K562 (cell line): Measurements from ENCODE around the gene POR. TPM values are rescaled to one million over a fixed set of nuclear protein-coding genes. Genes with fewer than 3 reads are reported as not detected.
A peak's percentile ranks its signal among the peaks of the same experiment; 100 is the strongest.

Experiments
- ARID1B ChIP-seq: fragments of 450-650 bp; IDR thresholded peaks from 2 replicates; pipeline ENCODE4 v1.6.1; 2016; ENCODE audit warnings: antibody characterized with exemption, mild to moderate bottlenecking, inconsistent platforms
- CBX2 ChIP-seq: fragments of 200-600 bp; sonication (generic); IDR thresholded peaks from one replicate; pipeline ENCODE4 v1.6.1; 2012; ENCODE audit warnings: mild to moderate bottlenecking, low read length, inconsistent platforms; ENCODE audit not compliant: insufficient read depth, poor library complexity, severe bottlenecking
- FOXP1 ChIP-seq: sonication (generic); formaldehyde crosslinking; IDR thresholded peaks from 2 replicates; pipeline ENCODE4 v1.8.0; 2022; ENCODE audit warnings: mild to moderate bottlenecking, missing genetic modification reagents
- KLF13 ChIP-seq: fragments of 450-650 bp; IDR thresholded peaks from 2 replicates; pipeline ENCODE4 v1.6.1; 2016; ENCODE audit warnings: missing genetic modification characterization, low read depth, mild to moderate bottlenecking, missing compliant biosample characterization, moderate library complexity, borderline replicate concordance
- L3MBTL2 ChIP-seq: fragments of 450-650 bp; IDR thresholded peaks from 2 replicates; pipeline ENCODE4 v1.6.1; 2016; ENCODE audit warnings: mild to moderate bottlenecking, moderate library complexity
- RCOR1 ChIP-seq, 2 experiments: IDR thresholded peaks; 2 replicates each; pipeline ENCODE4 v1.6.1; 2012; ENCODE audit warnings: low read depth in 2 of 2, low read length in 2 of 2, borderline replicate concordance in 1 of 2, improper control_type of control experiment in 1 of 2
- SAFB ChIP-seq: fragments of 200-400 bp; formaldehyde crosslinking; IDR thresholded peaks from 2 replicates; pipeline ENCODE4 v1.6.1; 2017; ENCODE audit warnings: low read depth, low read length, borderline replicate concordance
- SIN3B ChIP-seq: fragments of 450-650 bp; IDR thresholded peaks from 2 replicates; pipeline ENCODE4 v1.6.1; 2017; ENCODE audit warnings: low read depth, mild to moderate bottlenecking, moderate library complexity
- STAT5B ChIP-seq: fragments of 250-450 bp; sonication (Bioruptor Pico); IDR thresholded peaks from 2 replicates; pipeline ENCODE4 v1.8.0; 2021; ENCODE audit warnings: mild to moderate bottlenecking, inconsistent platforms
- THRAP3 ChIP-seq: fragments of 450-650 bp; IDR thresholded peaks from 2 replicates; pipeline ENCODE4 v1.6.1; 2016; ENCODE audit warnings: mild to moderate bottlenecking, inconsistent platforms, borderline replicate concordance
- ZNF830 ChIP-seq: fragments of 250-450 bp; sonication (Bioruptor Pico); IDR thresholded peaks from 2 replicates; pipeline ENCODE4 v1.5.0; 2021; ENCODE audit warnings: mild to moderate bottlenecking
- polyA plus RNA-seq, 8 experiments: library from polyadenylated mRNA; depleted of rRNA in 4 of 8; stranded (reverse) in 5 of 8; unstranded in 3 of 8; fragments of >200 nt; fragmentation: Nextera tagmentation in 2 of 8; fragmentation: Illumina TruSeq in 1 of 8; extraction: Ambion mirVana in 2 of 8; extraction: Trizol in 1 of 8; gene quantifications; 2 replicates each; pipeline versions ENCODE4 v1.2.1 to v1.2.3, GENCODE V29; 2011 to 2014; ENCODE audit warnings: inconsistent platforms in 1 of 8, missing spikeins in 1 of 8
- total RNA-seq, 7 experiments: library from RNA; depleted of rRNA in 6 of 7; stranded (reverse); fragments of >200 nt in 6 of 7; fragmentation: Illumina TruSeq in 2 of 7; extraction: Trizol in 2 of 7; gene quantifications; 2 replicates each; pipeline versions ENCODE4 v1.2.1 to v1.2.3, GENCODE V29; 2011 to 2021; ENCODE audit warnings: low replicate concordance in 1 of 7
- TF ChIP-seq, protein P1 (sequence below): fragments of 250-450 bp; sonication (Bioruptor Pico); IDR thresholded peaks from 2 replicates; pipeline ENCODE4 v1.8.0; 2022; ENCODE audit warnings: moderate library complexity, mild to moderate bottlenecking, inconsistent platforms
- TF ChIP-seq, protein P2 (sequence below): fragments of 200-600 bp; sonication (generic); IDR thresholded peaks from one replicate; pipeline ENCODE4 v1.6.1; 2012; ENCODE audit warnings: mild to moderate bottlenecking, low read depth, low read length, inconsistent platforms
- TF ChIP-seq, protein P3 (sequence below): fragments of 250-450 bp; sonication (Bioruptor Pico); IDR thresholded peaks from 2 replicates; pipeline ENCODE4 v1.9.0; 2021; ENCODE audit warnings: mild to moderate bottlenecking

Gene POR
- total and polyA plus RNA-seq, 9 of the 15 experiments (the other 6 are each of a cell fraction or from before 2014, with no cell fraction given), result 4.7 to 142 (median 40.8) TPM

DNA sequence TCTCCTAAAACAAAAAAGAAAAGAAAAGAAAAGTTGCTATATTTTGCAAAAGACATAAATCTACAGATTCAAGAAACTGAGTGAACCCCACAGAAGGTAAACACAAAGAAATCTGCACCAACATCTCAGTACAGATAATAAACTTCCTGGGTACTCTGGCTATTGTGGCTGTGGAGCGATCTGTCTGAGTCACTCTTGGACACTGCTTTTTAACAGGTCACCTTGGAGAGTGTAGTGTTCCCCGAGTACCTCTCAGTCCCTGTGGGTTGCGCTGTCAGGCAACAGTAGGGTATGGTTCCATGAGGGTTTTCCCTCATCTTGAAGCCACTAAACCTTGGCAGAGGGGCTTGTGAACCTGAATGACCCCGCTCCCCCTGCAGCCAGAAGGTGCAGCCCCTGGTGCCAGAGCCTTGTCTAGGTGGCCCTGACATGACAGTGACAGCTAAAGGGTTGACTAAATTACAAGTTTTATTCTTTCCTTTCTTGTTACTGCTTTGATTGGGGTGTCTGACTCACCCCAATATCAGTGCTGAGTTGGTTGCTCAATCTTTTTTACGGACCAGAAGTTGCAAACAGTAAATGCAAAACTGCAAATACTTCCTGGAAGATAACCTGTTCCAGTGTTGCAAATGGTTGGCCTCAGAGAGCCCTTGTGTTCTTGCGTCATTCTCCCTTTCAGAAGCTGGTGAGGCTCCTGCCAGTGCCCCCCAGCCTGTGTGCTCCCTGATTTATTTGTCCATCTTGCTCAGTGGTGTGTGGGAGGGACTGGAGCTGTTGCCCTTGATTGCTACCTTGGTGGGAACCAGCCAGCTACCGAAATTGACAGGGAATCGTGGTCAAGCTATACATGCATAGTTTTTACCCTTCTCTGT lies 30.6 kb downstream of the POR start (continued):
- TF ChIP-seq FOXP1 (CRISPR knock-in tag), result no peak
- TF ChIP-seq THRAP3, result no peak
- peak; percentile 68 for TF ChIP-seq ARID1B
- TF ChIP-seq RCOR1 (IDR thresholded peaks at IDR 0.05; ENCODE audit: borderline replicate concordance in 1 of 2, low read depth in 2 of 2, low read length in 2 of 2), result peak in 1 of 2 experiments; percentile 89; a peak in 2 of 4 replicates
- peak; percentile 63; the same call in 1 of the 2 replicates for TF ChIP-seq L3MBTL2
- TF ChIP-seq ZNF830 (CRISPR knock-in tag), result no peak
- TF ChIP-seq, protein P1, sequence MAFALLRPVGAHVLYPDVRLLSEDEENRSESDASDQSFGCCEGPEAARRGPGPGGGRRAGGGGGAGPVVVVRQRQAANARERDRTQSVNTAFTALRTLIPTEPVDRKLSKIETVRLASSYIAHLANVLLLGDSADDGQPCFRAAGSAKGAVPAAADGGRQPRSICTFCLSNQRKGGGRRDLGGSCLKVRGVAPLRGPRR, result no peak
- TF ChIP-seq SIN3B, result no peak
- TF ChIP-seq SAFB, result no peak
- TF ChIP-seq CBX2, result no peak
- TF ChIP-seq, protein P2, sequence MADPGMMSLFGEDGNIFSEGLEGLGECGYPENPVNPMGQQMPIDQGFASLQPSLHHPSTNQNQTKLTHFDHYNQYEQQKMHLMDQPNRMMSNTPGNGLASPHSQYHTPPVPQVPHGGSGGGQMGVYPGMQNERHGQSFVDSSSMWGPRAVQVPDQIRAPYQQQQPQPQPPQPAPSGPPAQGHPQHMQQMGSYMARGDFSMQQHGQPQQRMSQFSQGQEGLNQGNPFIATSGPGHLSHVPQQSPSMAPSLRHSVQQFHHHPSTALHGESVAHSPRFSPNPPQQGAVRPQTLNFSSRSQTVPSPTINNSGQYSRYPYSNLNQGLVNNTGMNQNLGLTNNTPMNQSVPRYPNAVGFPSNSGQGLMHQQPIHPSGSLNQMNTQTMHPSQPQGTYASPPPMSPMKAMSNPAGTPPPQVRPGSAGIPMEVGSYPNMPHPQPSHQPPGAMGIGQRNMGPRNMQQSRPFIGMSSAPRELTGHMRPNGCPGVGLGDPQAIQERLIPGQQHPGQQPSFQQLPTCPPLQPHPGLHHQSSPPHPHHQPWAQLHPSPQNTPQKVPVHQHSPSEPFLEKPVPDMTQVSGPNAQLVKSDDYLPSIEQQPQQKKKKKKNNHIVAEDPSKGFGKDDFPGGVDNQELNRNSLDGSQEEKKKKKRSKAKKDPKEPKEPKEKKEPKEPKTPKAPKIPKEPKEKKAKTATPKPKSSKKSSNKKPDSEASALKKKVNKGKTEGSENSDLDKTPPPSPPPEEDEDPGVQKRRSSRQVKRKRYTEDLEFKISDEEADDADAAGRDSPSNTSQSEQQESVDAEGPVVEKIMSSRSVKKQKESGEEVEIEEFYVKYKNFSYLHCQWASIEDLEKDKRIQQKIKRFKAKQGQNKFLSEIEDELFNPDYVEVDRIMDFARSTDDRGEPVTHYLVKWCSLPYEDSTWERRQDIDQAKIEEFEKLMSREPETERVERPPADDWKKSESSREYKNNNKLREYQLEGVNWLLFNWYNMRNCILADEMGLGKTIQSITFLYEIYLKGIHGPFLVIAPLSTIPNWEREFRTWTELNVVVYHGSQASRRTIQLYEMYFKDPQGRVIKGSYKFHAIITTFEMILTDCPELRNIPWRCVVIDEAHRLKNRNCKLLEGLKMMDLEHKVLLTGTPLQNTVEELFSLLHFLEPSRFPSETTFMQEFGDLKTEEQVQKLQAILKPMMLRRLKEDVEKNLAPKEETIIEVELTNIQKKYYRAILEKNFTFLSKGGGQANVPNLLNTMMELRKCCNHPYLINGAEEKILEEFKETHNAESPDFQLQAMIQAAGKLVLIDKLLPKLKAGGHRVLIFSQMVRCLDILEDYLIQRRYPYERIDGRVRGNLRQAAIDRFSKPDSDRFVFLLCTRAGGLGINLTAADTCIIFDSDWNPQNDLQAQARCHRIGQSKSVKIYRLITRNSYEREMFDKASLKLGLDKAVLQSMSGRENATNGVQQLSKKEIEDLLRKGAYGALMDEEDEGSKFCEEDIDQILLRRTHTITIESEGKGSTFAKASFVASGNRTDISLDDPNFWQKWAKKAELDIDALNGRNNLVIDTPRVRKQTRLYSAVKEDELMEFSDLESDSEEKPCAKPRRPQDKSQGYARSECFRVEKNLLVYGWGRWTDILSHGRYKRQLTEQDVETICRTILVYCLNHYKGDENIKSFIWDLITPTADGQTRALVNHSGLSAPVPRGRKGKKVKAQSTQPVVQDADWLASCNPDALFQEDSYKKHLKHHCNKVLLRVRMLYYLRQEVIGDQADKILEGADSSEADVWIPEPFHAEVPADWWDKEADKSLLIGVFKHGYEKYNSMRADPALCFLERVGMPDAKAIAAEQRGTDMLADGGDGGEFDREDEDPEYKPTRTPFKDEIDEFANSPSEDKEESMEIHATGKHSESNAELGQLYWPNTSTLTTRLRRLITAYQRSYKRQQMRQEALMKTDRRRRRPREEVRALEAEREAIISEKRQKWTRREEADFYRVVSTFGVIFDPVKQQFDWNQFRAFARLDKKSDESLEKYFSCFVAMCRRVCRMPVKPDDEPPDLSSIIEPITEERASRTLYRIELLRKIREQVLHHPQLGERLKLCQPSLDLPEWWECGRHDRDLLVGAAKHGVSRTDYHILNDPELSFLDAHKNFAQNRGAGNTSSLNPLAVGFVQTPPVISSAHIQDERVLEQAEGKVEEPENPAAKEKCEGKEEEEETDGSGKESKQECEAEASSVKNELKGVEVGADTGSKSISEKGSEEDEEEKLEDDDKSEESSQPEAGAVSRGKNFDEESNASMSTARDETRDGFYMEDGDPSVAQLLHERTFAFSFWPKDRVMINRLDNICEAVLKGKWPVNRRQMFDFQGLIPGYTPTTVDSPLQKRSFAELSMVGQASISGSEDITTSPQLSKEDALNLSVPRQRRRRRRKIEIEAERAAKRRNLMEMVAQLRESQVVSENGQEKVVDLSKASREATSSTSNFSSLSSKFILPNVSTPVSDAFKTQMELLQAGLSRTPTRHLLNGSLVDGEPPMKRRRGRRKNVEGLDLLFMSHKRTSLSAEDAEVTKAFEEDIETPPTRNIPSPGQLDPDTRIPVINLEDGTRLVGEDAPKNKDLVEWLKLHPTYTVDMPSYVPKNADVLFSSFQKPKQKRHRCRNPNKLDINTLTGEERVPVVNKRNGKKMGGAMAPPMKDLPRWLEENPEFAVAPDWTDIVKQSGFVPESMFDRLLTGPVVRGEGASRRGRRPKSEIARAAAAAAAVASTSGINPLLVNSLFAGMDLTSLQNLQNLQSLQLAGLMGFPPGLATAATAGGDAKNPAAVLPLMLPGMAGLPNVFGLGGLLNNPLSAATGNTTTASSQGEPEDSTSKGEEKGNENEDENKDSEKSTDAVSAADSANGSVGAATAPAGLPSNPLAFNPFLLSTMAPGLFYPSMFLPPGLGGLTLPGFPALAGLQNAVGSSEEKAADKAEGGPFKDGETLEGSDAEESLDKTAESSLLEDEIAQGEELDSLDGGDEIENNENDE, result no peak
- no peak for TF ChIP-seq STAT5B
- TF ChIP-seq, protein P3, sequence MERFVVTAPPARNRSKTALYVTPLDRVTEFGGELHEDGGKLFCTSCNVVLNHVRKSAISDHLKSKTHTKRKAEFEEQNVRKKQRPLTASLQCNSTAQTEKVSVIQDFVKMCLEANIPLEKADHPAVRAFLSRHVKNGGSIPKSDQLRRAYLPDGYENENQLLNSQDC (CRISPR knock-in tag), result no peak
- no peak for TF ChIP-seq KLF13
